OCI-LY7 (cell line): ENCODE data around the gene ECI2. TPM values are rescaled to one million over a fixed set of nuclear protein-coding genes. Genes with fewer than 3 reads are reported as not detected.

Experiments
- BruUV-seq: library from RNA; stranded (reverse); fragments of 400-500 nt; replicated peaks from 2 replicates; lab custom pipeline; 2021; lab: Mats Ljungman, UMichigan
- CTCF ChIA-PET: fragments of 300-600 bp; sonication (Branson Sonifier 250); formaldehyde crosslinking; loops from one replicate; lab custom pipeline; 2022; ENCODE audit warnings: antibody characterized with exemption; ENCODE audit not compliant: unreplicated experiment; lab: Charles Lee
- POLR2A ChIA-PET: fragments of 300-600 bp; sonication (Branson Sonifier 250); formaldehyde crosslinking; loops from one replicate; lab custom pipeline; 2022; ENCODE audit warnings: antibody characterized with exemption; lab: Charles Lee
- DNase-seq: peaks from one replicate; pipeline ENCODE4 v3.0.0-alpha.2; 2015; ENCODE audit warnings: low spot score
- H2AFZ ChIP-seq: fragments of 200-600 bp; sonication (generic), shearing (Covaris generic); 2 replicates; pipeline ENCODE4 v1.6.1; 2014; ENCODE audit warnings: mild to moderate bottlenecking, antibody characterized with exemption, low read length, moderate library complexity
- H3K27ac ChIP-seq: fragments of 200-600 bp; sonication (generic); 2 replicates; pipeline ENCODE4 v1.5.1; 2014; ENCODE audit warnings: mixed run types, low read depth, mild to moderate bottlenecking, moderate library complexity, low read length, inconsistent platforms; ENCODE audit not compliant: poor library complexity, severe bottlenecking
- H3K36me3 ChIP-seq: fragments of 200-600 bp; sonication (generic); 2 replicates; pipeline ENCODE4 v1.6.1; 2014; ENCODE audit warnings: mild to moderate bottlenecking, antibody characterized with exemption, low read length, moderate library complexity, mixed read lengths; ENCODE audit not compliant: insufficient read depth
- H3K4me1 ChIP-seq: fragments of 200-600 bp; sonication (generic); 2 replicates; pipeline ENCODE4 v1.5.1; 2014; ENCODE audit warnings: mild to moderate bottlenecking, low read length; ENCODE audit not compliant: insufficient read depth, poor library complexity, severe bottlenecking
- H3K4me2 ChIP-seq: fragments of 200-600 bp; sonication (generic); 2 replicates; pipeline ENCODE4 v1.6.1; 2014; ENCODE audit warnings: mild to moderate bottlenecking, low read length
- H3K4me3 ChIP-seq: fragments of 200-600 bp; sonication (generic); 2 replicates; pipeline ENCODE4 v1.5.1; 2014; ENCODE audit warnings: mild to moderate bottlenecking, low read depth, low read length; ENCODE audit not compliant: poor library complexity, severe bottlenecking
- H3K79me2 ChIP-seq: fragments of 200-600 bp; sonication (generic); 2 replicates; pipeline ENCODE4 v1.6.1; 2016; ENCODE audit warnings: low read depth, mild to moderate bottlenecking, low read length, moderate library complexity, mixed read lengths; ENCODE audit not compliant: insufficient read depth
- H3K9me2 ChIP-seq: fragments of 200-600 bp; sonication (generic); 2 replicates; pipeline ENCODE4 v1.6.1; 2016; ENCODE audit warnings: mild to moderate bottlenecking, low read length, mixed read lengths; ENCODE audit not compliant: insufficient read depth
- H3K9me3 ChIP-seq: fragments of 200-600 bp; sonication (generic); 2 replicates; pipeline ENCODE4 v1.6.1; 2014; ENCODE audit warnings: mild to moderate bottlenecking, mixed run types, low read length, mixed read lengths
- H4K20me1 ChIP-seq: fragments of 200-600 bp; sonication (generic); 2 replicates; pipeline ENCODE4 v1.6.1; 2014; ENCODE audit warnings: mild to moderate bottlenecking, antibody characterized with exemption, low read length, moderate library complexity, mixed read lengths; ENCODE audit not compliant: insufficient read depth
- EZH2phosphoT487 ChIP-seq: fragments of 200-600 bp; sonication (generic); IDR thresholded peaks from 2 replicates; pipeline ENCODE4 v1.6.1; 2018; ENCODE audit warnings: low read depth, borderline replicate concordance, mild to moderate bottlenecking, mixed run types, antibody characterized with exemption, low read length, moderate library complexity, mixed read lengths
- intact Hi-C: fragments of 100-400 bp; cut with micrococcal nuclease; formaldehyde crosslinking; loops from one replicate; pipeline ENCODE4 v1.10.0; 2022; ENCODE audit not compliant: unreplicated experiment
- total RNA-seq, 2 experiments: library from RNA; depleted of rRNA in 1 of 2; stranded (reverse); fragments of >200 nt in 1 of 2; shearing (Covaris generic) in 1 of 2; gene quantifications; 2 replicates each; pipeline ENCODE4 v1.2.3, GENCODE V29; 2014 to 2022
- TF ChIP-seq, protein P1 (sequence below): fragments of 200-600 bp; sonication (generic); conservative IDR thresholded peaks from 2 replicates; pipeline ENCODE4 v1.5.1; 2014; ENCODE audit warnings: mild to moderate bottlenecking, antibody characterized with exemption, low read length, moderate library complexity, mixed read lengths

ECI2 gene
- total RNA-seq, 2 experiments from 2014 or later, result 49.3 to 50.4 TPM

DNA sequence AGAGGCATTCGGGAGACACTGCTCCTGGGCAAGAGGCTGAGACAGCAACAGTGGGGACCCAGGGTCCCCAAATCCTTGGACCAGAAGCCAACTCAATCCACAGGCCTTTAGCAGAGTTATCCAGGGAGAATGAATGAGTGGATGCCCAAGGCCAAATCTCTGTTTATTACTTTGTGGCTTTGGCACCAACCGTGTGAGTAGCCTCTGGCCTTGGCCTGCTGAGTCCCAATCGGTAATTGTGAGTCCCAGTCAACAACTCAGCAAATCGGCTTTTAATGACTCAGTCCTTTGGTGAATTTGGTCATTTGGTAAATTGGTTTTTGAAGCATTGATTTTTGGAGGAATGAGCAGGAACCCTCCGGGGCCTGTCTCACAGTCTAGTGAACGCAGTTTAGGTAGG is 29.1 kb upstream of the ECI2 start:
- Histone ChIP-seq H3K9me3 (peaks cover 9% of the 10 kb centered on the region; the same call in 1 of the 2 replicates), H3K4me1 (no peaks in the 10 kb centered on the region), H3K79me2 (no peaks in the 10 kb centered on the region), H3K4me2 (no peak overlapping the region), H3K4me3 (no peak overlapping the region), H3K36me3 (no peaks in the 10 kb centered on the region), H3K9me2 (no peaks in the 10 kb centered on the region), H2AFZ (no peak overlapping the region), H4K20me1 (no peaks in the 10 kb centered on the region), H3K27ac (no peak overlapping the region)
- no peak for TF ChIP-seq EZH2phosphoT487
- TF ChIP-seq, protein P1, sequence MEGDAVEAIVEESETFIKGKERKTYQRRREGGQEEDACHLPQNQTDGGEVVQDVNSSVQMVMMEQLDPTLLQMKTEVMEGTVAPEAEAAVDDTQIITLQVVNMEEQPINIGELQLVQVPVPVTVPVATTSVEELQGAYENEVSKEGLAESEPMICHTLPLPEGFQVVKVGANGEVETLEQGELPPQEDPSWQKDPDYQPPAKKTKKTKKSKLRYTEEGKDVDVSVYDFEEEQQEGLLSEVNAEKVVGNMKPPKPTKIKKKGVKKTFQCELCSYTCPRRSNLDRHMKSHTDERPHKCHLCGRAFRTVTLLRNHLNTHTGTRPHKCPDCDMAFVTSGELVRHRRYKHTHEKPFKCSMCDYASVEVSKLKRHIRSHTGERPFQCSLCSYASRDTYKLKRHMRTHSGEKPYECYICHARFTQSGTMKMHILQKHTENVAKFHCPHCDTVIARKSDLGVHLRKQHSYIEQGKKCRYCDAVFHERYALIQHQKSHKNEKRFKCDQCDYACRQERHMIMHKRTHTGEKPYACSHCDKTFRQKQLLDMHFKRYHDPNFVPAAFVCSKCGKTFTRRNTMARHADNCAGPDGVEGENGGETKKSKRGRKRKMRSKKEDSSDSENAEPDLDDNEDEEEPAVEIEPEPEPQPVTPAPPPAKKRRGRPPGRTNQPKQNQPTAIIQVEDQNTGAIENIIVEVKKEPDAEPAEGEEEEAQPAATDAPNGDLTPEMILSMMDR, result no peak
- no TSS peak for BruUV-seq
- CTCF ChIA-PET, result no interaction called here
- POLR2A ChIA-PET, result no interaction called here
- DNase-seq, result no peak
- intact Hi-C loops, result no loop called here

DNA sequence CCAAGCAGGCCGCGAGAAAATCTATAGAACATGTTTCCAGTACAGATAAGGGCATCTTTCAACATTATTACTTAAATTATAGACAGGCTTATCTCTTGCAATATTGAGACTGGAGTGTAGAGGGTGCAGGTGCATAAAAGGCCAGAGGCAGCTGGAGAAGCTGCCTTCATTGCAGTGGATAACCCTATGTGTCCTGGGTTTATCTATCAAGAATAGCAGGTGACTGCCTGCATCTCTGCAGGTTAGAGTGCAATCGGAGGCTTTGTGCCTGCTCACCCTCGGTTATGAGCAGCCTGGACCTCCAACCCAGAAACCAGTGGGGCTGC is 28.7 kb upstream of the ECI2 start:
- H4K20me1 ChIP-seq, result no peaks in the 10 kb centered on the region
- H3K9me3 ChIP-seq, result peaks cover 9% of the 10 kb centered on the region; the same call in 1 of the 2 replicates
- H3K79me2 ChIP-seq, result no peaks in the 10 kb centered on the region
- H3K4me3 ChIP-seq, result no peak overlapping the region
- ChIA-PET CTCF (no interaction called here), POLR2A (no interaction called here)
- no peak overlapping the region for H2AFZ ChIP-seq
- no peaks in the 10 kb centered on the region for H3K4me1 ChIP-seq
- no peaks in the 10 kb centered on the region for H3K9me2 ChIP-seq
- no TSS peak for BruUV-seq
- H3K4me2 ChIP-seq, result no peak overlapping the region
- intact Hi-C loops, result no loop called here
- DNase-seq, result no peak
- H3K27ac ChIP-seq, result no peak overlapping the region
- no peaks in the 10 kb centered on the region for H3K36me3 ChIP-seq
- TF ChIP-seq, protein P1, result no peak
- TF ChIP-seq EZH2phosphoT487, result no peak

DNA sequence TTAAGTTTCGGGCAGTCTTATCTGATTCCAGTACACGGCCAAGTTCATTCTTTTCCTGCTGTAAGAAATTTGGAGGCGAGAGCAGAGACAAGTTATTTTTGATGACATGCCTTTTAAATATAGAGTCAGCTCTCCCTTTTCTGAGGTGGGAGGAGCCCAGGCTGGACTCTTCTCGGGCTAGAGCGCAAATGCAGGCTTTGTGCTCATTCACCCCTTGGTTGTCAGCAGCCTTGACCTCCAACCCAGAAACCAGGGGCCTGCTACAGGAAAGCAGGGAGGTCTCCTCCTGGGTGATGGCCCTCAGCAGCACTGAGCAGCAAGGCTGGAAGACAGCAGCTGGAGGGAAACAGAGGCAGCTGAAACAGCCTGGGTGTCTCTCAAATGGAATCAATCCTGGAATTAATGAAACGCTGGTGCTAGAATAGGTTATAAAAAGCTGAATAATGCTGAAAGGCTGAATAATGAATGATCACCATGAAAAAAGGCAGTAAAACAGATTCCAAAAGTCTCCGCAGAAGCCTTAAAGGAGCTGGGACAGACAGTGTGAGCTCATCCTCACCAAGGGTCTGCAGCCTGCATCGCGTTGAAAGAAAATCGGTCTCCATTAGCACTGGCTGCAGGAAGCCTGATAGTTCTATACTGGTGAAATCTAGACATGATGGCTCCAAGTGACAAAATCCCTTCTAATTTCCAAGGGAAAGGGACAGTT is 28.2 kb upstream of the ECI2 start:
- no peak for DNase-seq
- ChIA-PET POLR2A (interaction anchor here (0.6 kb wide), 1 partner anchor 19 kb away, joined by 3 read pairs; no protein-coding TSS in a partner anchor), CTCF (no interaction called here)
- BruUV-seq, result no TSS peak
- Histone ChIP-seq H3K9me3 (peaks cover 9% of the 10 kb centered on the region; the same call in 1 of the 2 replicates), H4K20me1 (no peaks in the 10 kb centered on the region), H3K9me2 (no peaks in the 10 kb centered on the region), H3K4me1 (no peaks in the 10 kb centered on the region), H3K4me2 (no peak overlapping the region), H3K4me3 (no peak overlapping the region), H3K36me3 (no peaks in the 10 kb centered on the region), H3K27ac (no peak overlapping the region), H3K79me2 (no peaks in the 10 kb centered on the region), H2AFZ (no peak overlapping the region)
- intact Hi-C loops, result no loop called here
- TF ChIP-seq, protein P1, result no peak
- no peak for TF ChIP-seq EZH2phosphoT487
